OCI-LY1 (cell line): ENCODE data around the gene ADAMTSL1.

Experiments
- CTCF ChIP-seq: fragments of 200-600 bp; sonication (generic), shearing (Covaris generic); IDR thresholded peaks from 2 replicates; pipeline ENCODE4 v1.5.1; 2017; ENCODE audit warnings: mild to moderate bottlenecking, antibody characterized with exemption, low read length, moderate library complexity, mixed read lengths
- EZH2 ChIP-seq: fragments of 200-600 bp; sonication (generic), shearing (Covaris generic); IDR thresholded peaks from 2 replicates; pipeline ENCODE4 v1.8.0; 2017; ENCODE audit warnings: borderline replicate concordance, mixed run types, mild to moderate bottlenecking, antibody characterized with exemption, low read length, moderate library complexity, mixed read lengths

GRCh38 chr9:18629136-18629535 is 155.2 kb downstream of the ADAMTSL1 start:
- TF ChIP-seq CTCF, result no peak
- TF ChIP-seq EZH2, result no peak
